Right ventricle myocardium superior (tissue), 1 donor: ENCODE results near the gene ZBTB1. TPM values are rescaled to one million over a fixed set of nuclear protein-coding genes. Genes with fewer than 3 reads are reported as not detected.

ENCODE experiments used
- ATAC-seq: fragments of 200-7000 bp; cut with Tn5 transposase; one replicate; pipeline ENCODE4 v1.9.1; 2020; ENCODE audit warnings: mild to moderate bottlenecking; ENCODE audit not compliant: poor library complexity
- DNase-seq: peaks from one replicate; pipeline ENCODE4 v3.0.0-alpha.2; 2020
- intact Hi-C: fragments of 100-400 bp; cut with DNase I; formaldehyde crosslinking; loops from one replicate; pipeline ENCODE4 v1.11.2; 2022
- total RNA-seq: library from RNA; stranded (reverse); fragmentation: NEBNext Ultra II Directional; extraction: Animal tissue kit (Norgen Biotek cat#: 25700); gene quantifications from one replicate; pipeline ENCODE4 v1.2.1, GENCODE V29; 2021
- donor health status: DM: no; HTN: yes; CAD: no; lungs with severe emphysema.

ZBTB1 gene
- total RNA-seq, 1 donor from 2014 or later = 21.5 TPM

DNA sequence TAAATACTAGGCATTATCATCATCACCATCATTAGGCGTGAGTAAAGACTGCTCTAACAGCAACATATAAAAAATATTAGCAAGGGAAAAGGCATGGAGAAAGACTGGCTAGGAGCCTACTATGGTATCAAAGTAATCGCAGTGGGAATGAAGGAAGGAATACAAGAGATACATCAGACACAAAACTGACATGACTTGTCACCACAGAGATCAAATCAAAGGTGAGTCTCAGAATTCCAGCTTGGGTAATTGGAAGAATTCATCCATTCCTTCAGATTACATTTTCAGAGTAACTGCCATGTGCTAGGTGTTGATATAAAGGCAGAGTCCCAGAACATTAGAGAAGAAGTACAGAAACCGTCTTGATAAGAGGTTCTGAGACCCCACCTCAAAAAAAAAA lies 11.1 kb upstream of the ZBTB1 start:
- DNase-seq (no peak), ATAC-seq (no peak)
- intact Hi-C loops = no loop called here

DNA sequence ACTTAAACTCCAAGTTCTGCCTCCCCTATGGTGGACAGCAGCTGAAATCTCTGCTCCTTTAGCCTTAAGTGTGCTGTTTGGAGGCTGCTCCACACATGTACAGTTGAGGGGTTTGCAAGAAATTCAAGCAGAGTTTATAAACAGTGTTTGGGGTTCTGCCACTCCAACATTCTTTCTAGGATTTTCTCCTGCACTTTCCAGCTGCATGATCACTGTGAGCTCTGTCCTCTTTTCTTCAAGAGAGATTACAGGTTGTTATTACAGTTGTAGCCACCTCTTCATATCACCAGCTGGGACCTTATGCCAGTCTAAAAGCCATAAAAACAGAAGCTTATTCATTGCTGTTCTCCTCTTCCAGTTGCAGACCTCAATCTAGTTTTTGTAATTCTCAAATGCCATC lies 9.3 kb upstream of the ZBTB1 start:
- ATAC-seq = no peak
- intact Hi-C loops = no loop called here

GRCh38 chr14:64496764-64497163 lies 7.8 kb upstream of the ZBTB1 start:
- no peak for DNase-seq
- ATAC-seq = no peak
- intact Hi-C loops = no loop called here

More for the DNA sequence above, 9.3 kb upstream of the ZBTB1 start:
- DNase-seq = no peak

DNA sequence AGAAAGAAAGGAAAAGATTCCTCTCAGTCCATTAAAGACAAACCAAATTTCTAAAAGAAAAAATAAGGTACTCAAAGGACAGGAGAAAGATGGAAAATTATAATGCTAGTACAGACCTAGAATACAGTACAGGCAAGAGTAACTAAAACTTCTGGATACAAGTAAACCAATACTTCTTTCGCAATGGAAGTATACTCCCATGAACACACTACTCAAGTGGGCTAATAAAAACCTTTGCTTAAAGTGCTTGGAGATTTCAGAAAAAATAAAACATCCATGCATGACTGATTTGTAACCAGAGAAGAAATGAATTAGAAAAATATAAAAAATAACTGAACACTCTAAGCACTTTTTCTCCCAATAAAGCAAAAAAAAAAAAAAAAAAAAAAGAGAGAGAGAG lies 4.5 kb upstream of the ZBTB1 start:
- intact Hi-C loops = no loop called here
- DNase-seq (no peak), ATAC-seq (no peak)

- intact Hi-C loops = no loop called here
- ATAC-seq = peak; percentile 19
- DNase-seq = peak; percentile 70
Measured at GRCh38 chr14:64501411-64502171, 3.0 kb upstream of the ZBTB1 start.

GRCh38 chr14:64502456-64502855 lies 2.1 kb upstream of the ZBTB1 start:
- intact Hi-C loops = no loop called here
- DNase-seq = no peak
- no peak for ATAC-seq

DNA sequence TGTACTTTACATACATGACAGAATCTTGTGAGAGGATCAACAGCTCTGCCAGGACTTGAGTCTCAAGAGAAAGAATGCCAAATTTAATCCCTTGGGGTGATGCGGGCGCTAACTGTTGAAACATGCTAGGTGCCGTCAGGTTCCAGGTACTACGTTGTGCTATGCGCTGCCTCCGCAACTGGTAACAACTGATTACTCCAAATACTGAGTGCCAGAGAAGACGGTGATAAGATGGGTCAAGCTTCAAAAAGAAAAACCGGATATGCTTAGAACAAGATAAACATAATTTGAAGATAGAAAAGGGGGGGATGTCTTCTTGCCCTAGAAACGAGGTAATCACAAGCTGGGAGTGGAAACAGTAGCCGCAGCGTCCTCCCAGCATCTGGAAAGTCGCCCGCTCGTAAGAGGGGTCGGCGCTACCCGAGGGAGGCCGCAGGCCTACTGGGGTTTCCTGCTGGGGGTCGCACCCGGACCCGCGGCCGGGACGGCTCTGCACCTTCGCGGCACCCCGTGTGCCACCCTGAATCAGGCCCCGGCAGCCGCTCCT lies 1.6 kb upstream of the ZBTB1 start:
- DNase-seq = no peak
- ATAC-seq = peak; percentile 0
- intact Hi-C loops = no loop called here

- DNase-seq (peak; percentile 95), ATAC-seq (peak; percentile 80)
- intact Hi-C loops = no loop called here
Measured at GRCh38 chr14:64503434-64504309, 898 bp upstream of the ZBTB1 start, which contains the start of gene ZBTB25. TSS of gene ZBTB25 (minus strand) at chr14:64503838. CDS start at chr14:64490533, 13,305 bp downstream.

- intact Hi-C loops = no loop called here
- peak; percentile 95 for DNase-seq
- peak; percentile 63 for ATAC-seq
Measured at GRCh38 chr14:64504897-64505794, 576 bp downstream of the ZBTB1 start.

GRCh38 chr14:64506721-64507120 lies 2.2 kb downstream of the ZBTB1 start:
- intact Hi-C loops = no loop called here
- no peak for DNase-seq
- no peak for ATAC-seq

- intact Hi-C loops = no loop called here
- DNase-seq (no peak), ATAC-seq (no peak)
Measured at GRCh38 chr14:64507376-64508156, 3.0 kb downstream of the ZBTB1 start.

- no peak for ATAC-seq
- intact Hi-C loops = no loop called here
Measured at GRCh38 chr14:64508215-64508776, 3.7 kb downstream of the ZBTB1 start.

GRCh38 chr14:64509036-64509435 lies 4.5 kb downstream of the ZBTB1 start:
- intact Hi-C loops = no loop called here
- no peak for DNase-seq
- ATAC-seq = no peak

More at GRCh38 chr14:64508215-64508776, 3.7 kb downstream of the ZBTB1 start:
- DNase-seq = no peak

- intact Hi-C loops = no loop called here
- ATAC-seq (peak; percentile 68), DNase-seq (no peak)
Measured at GRCh38 chr14:64510825-64511671, 6.5 kb downstream of the ZBTB1 start.

- ATAC-seq (no peak), DNase-seq (no peak)
- intact Hi-C loops = no loop called here
Measured at GRCh38 chr14:64513271-64513670, 8.7 kb downstream of the ZBTB1 start.

GRCh38 chr14:64515053-64515452 lies 10.5 kb downstream of the ZBTB1 start:
- DNase-seq (no peak), ATAC-seq (peak; percentile 31)
- intact Hi-C loops = no loop called here

DNA sequence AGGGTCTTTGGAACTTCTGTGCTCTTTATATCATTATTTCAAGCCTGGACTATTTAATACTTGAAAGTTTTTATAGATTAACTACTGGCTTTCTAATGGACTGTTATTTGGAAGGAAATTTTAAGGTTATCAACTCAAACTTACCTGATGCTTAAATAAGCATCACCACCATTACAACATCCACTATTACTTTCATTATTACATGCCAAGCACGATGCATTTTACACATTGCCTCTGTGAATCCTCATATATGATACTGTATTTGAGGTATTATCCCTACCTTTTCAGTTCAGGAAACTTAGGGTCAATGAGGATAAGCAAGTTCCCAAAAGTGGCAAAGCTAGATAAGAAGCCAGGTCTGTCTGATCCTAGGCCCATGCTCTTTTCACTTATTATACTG lies 12.4 kb downstream of the ZBTB1 start:
- no peak for ATAC-seq
- no peak for DNase-seq
- intact Hi-C loops = no loop called here
